ENCODE results near the gene CARNS1.
A peak's percentile ranks its signal among the peaks of the same experiment; 100 is the strongest.

CARNS1 gene

DNA sequence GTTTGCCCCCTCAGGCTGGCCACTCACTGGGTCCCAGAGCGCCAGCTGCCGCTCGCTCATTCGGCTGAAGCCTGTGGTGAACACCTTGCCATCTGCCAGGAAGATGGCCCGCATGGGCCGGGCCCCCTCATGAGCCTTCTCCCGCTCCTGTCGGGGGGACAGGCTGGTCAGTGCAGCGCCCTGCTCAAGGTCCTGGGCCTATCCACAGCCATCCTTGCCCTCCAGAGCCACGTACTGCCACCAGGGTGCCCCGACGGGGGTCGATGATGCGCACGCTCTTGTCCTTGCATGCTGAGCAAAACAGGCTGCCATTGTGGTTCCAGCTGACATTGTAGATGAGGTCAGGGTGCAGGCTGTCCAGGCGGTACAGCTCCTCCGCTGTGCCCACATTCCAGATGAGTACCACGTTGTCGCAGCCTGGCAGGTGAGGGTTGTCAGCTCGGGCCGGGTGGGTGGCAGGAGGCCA is 25.7 kb downstream of the CARNS1 start:
- no peak for DNase-seq (ENCODE audit: low spot score)

DNA sequence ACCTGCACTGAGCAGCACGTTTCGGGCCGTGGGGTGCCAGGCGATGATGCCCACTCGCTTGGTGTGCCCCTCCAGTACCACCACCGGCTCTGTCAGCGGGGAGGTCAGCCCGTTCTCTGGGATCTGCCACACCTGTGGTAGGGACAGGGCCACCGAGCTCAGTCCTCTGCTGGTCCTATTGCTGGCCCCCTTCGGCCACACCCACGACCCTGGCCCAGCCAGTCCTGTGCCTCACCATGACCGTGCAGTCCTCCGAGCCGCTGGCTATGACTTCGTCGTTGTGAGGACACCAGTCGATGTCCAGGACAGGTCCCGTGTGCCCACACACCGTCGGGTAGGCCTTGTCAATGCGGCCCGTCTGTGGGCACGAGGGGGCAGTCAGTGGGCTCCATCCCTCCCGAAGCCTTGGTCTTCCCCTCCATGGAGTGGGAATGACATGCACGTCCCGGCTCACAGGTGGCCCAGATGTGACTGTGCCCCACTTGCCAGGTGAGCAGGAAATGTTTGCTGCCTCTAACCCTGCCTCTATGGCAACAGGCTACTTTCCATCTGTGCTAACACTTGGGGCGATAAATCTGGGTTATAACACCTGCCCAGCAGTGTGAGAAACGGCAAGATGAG is 26.4 kb downstream of the CARNS1 start:
- DNase-seq (ENCODE audit: low spot score), result no peak

- DNase-seq (ENCODE audit: low spot score), result no peak
Observed at GRCh38 chr11:67442504-67443404, 27.3 kb downstream of the CARNS1 start.

DNA sequence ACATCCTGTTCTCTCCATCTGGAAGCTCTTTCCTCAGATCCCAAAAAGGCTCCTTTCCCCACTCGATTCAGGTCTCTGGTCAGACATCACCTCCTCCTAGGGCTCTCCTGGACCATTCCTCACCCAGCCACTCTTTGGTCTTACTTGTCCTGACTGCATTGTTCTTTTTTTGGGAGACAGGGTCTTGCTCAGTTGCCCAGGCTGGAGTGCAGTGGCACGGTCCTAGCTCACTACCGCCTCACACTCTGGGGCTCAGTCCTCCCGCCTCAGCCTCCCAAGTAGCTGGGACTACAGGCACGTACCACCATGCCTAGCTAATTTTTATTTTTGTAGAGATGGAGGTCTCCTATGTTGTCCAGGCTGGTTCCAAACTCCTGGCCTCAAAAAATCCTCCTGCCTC is 30.0 kb downstream of the CARNS1 start:
- DNase-seq (ENCODE audit: low spot score), result no peak

GRCh38 chr11:67448220-67448609 is 32.7 kb downstream of the CARNS1 start:
- no peak for DNase-seq (ENCODE audit: low spot score)

- DNase-seq (ENCODE audit: low spot score), result no peak
Observed at GRCh38 chr11:67449116-67449844, 33.8 kb downstream of the CARNS1 start.

DNA sequence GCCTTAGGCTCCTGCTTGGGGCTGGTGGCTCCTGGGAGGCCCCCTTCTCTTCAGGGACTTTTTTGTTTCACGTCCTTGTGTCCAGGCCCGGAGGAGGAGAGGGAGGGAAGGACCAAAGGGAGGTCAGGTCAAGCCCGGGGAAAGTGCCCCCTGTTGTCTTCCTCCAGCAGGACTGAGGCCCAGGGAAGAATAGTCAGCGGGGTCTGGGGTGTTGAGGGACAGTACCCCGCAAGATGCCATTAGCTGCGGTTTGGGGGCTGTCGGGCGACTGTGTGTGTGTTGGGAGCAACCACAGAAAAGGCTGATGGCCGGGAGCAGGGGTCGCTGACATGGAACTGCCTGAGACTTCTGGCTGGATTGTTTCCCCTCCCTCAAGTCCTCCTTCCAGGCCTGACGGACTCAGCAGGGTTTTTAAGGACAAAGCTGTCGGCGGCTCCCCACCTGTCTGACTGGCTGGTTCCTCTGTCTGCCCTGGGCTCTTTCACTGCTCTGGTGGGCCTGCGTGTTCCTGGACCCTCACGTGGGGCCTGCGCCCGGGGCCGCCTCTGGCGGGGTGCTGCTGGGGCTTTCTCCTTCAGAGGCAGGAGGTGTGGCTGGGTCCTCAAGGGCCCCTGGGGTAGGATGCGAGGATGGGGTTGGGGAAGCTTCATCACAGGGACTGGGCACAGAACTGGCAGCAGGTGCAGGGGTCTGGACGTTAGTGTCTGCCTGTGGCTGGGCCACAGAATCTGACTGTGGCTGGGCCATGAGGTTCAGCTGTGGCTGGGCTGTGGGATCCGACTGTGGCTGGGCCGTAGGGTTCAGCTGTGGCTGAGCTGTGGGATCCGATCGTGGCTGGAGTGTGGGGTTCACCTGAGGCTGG is 35.5 kb downstream of the CARNS1 start:
- DNase-seq (ENCODE audit: low spot score), result no peak

GRCh38 chr11:67451658-67451976 is 36.1 kb downstream of the CARNS1 start:
- no peak for DNase-seq (ENCODE audit: low spot score)

- DNase-seq (ENCODE audit: low spot score), result no peak
Observed at GRCh38 chr11:67452141-67452952, 36.9 kb downstream of the CARNS1 start, which contains the start of gene GPR152. Gene GPR152, minus strand, starts transcription at chr11:67452729. Its CDS starts 5 bp downstream, at chr11:67452724.

DNA sequence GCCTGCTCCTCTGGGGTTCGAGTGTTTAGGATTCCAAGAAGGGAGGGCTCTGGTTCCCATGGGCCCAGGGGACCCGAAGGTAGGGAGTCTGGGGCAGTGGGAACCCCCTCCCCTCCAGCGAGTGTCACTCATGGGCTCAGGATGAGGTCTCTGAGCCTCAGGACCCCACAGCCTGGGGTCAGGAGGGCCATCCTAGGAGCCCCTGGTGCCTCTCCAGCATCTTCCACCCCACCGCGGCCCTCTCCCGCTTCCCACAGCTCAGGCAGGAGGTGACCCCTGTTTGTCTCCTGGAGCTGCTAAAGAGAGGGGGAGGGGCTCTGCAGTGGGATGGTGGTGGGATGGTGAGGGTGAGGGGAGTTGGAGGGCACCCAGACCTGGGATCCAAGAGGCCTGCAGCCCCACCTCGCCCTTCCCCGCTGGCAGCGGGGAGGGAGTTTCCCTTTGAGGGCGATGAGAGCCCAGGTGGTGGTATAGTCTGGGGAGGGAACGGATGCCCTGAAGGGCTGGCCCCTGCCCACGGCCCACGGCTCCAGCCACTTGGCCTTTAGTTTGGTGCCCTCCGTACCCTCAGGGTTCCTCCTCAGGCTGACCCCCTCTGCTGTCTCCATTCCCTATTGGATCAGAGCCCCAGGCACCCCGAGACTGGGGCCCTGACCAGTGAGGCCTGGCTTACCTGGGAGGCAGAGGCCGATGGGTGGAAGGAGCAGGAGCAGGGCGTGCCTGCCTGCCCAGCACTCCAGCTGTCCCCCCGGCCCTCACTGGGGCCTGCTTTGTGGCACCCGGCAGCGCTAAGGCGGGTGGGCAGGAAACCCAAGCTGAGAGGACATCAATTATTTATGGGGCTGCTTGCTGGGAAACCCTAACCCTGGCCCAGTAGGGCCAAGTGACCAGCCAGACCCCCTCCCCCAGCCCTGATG is 38.6 kb downstream of the CARNS1 start:
- no peak for DNase-seq (ENCODE audit: low spot score)

- no peak for DNase-seq (ENCODE audit: low spot score)
Observed at GRCh38 chr11:67455054-67455453, 39.6 kb downstream of the CARNS1 start, which contains the start of gene CABP4. Gene CABP4, plus strand, starts transcription at chr11:67455354. Its CDS starts 70 bp downstream, at chr11:67455424.

DNA sequence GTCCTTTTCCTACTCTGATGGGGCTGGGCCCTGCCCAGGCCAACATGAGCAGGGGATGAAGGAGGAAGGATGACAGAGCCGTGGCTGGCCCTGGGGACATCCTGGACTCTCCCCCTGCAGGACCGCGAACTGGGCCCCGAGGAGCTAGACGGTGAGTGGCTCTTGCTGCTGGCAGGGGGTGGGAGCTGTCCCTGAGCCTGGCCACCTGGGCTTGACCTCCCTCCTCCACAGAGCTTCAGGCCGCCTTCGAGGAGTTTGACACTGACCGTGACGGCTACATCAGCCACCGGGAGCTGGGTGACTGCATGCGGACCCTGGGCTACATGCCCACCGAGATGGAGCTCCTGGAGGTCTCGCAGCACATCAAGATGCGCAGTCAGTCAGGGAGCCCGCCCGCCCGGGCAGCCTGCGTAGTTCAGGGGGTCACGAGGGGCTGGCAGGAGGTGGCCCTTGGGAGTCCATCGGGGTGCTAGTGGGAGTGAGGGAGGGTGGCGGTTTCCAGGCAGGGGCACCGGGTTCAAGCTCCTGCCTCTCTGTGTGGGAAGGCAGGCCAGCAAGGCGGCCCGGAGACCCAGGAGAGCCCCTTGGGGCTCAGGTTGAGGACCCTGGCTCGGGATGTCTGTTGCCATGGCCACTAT is 40.7 kb downstream of the CARNS1 start:
- no peak for DNase-seq (ENCODE audit: low spot score)

- no peak for DNase-seq (ENCODE audit: low spot score)
Observed at GRCh38 chr11:67457453-67457852, 42.0 kb downstream of the CARNS1 start.

DNA sequence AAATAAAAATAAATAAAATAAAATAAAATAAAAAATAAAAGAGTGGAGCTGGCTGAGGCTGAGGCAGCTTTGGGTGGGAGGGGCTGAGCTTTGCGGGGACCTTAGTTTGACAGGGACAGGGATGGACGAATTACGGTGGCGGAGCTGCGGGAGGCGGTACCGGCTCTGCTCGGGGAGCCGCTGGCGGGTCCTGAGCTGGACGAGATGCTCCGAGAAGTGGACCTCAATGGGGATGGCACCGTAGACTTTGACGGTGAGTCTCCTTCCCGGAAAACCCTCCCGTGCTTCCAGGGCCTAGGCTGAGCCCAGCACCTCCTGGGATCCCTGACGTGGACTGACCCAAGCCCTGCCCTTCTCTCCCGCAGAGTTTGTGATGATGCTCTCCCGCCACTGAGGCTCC is 42.8 kb downstream of the CARNS1 start:
- no peak for DNase-seq (ENCODE audit: low spot score)

- DNase-seq (ENCODE audit: low spot score), result no peak
Observed at GRCh38 chr11:67463186-67463585, 47.7 kb downstream of the CARNS1 start.

GRCh38 chr11:67463680-67464410 is 48.4 kb downstream of the CARNS1 start:
- no peak for DNase-seq (ENCODE audit: low spot score)

DNA sequence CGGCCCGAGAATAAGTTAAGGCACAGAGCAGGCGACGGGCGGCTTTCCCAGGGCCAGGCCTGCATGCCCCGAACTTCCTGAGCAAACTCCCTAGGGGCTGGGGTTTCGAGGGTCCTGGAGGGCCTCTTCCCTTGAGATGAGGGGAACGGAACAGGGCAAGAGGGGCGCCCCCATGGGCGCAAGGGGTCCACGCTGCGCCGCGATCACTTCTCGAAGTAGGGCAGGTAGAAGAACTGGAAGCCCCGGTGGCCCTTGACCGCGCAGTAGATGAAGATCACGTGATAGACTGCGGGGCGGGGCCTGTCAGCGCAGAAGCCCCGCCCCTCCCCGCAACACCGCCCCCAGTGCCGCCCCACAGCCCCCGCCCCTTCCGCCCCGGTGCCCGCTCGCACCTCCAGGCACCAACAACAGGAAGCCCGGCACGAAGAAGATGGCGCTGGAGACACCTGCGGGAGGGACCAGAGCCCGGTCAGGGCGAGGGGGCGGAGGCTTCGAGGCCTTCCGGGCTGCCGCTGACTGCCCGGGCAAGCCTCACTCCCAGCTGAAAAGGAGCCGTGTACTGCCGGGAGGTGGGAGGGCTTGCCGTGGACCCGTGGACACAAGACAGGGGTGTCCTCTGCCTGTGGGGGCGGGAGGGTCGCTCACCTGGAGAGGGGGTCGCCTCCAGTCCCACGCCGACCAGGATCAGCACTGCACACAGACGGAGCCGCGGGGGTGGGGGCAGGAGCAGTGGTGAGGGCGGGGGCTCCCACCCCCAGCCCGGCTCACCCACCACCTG is 49.1 kb downstream of the CARNS1 start:
- peak; percentile 82 for DNase-seq (ENCODE audit: low spot score)

DNA sequence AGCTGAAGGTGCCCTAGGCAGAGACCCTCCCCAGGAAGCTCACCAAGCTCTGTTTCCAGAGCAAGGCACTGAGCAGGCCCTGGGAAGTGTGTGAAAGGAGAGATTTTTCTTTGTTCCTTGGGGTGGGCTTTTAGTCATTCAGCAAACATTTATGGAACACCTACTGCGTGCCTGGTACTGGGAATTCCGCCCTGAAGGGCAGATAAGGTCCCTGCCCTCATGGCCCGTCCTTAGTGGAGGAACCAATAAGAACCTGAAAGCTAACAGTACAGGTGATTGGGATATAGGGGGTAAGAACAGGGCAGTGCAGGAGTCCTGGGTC is 49.7 kb downstream of the CARNS1 start:
- DNase-seq (ENCODE audit: low spot score), result no peak
